HG03520 (cell line): ENCODE data around the gene SUN1.

Experiments
- ATAC-seq: cut with Tn5 transposase; IDR thresholded peaks from one replicate; pipeline ENCODE4 v1.9.1; 2021; ENCODE audit warnings: mild to moderate bottlenecking, moderate library complexity; ENCODE audit not compliant: unreplicated experiment

Gene SUN1

GRCh38 chr7:875476-876076 lies 43.3 kb downstream of the SUN1 start:
- no peak for ATAC-seq

- ATAC-seq = peak; percentile 63
Measured at GRCh38 chr7:876077-876971, 44.0 kb downstream of the SUN1 start, which contains the start of gene GET4. Gene GET4 (plus strand): TSS chr7:876554. CDS start chr7:876646, 92 bp downstream.

- ATAC-seq = peak; percentile 25
Measured at GRCh38 chr7:876972-877311, 44.7 kb downstream of the SUN1 start.

DNA sequence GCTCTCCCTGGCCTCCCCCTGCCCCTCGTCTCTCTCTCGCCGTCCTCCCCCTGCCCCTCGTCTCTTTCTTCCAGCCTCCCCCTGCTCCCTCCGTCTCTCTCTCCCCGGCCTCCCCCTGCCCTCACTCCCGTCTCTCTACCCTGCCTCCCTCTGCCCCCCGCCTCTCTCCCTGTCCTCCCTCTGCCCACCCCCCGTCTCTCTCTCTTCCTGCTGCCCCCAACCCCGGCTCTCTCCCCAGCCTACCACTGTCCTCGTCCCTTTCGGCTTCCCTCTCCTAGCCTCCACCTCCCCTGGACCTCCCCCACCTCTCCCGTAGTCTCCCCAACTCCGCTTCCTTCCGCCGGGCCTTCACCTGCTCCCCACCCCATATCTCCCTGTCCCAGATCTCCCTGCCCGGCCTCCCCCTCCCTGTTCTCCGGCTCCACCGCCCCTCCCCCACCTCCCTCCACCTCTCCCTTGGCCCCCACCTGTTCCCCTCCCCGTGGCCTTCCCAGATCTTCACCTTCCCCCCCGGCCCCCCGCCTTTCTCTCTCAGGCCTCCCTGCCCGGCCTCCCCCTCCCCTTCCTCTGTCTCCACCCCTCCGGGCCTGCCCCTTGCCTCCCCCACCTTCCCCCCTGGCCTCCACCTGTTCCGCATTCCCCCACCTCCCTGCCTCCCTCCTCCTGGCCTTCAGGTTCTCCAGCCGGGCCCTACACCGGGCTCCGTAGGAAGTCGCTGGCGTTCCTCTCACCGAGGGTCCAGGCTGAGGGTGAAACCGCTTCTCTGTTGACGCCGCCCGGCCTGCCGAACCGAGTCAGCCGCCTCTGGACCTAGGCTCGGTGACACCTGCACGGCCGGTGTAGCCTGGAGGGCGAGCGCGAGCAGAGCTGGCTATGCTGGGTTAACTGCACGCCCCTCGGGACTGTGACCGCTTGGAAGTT lies 45.3 kb downstream of the SUN1 start:
- no peak for ATAC-seq

DNA sequence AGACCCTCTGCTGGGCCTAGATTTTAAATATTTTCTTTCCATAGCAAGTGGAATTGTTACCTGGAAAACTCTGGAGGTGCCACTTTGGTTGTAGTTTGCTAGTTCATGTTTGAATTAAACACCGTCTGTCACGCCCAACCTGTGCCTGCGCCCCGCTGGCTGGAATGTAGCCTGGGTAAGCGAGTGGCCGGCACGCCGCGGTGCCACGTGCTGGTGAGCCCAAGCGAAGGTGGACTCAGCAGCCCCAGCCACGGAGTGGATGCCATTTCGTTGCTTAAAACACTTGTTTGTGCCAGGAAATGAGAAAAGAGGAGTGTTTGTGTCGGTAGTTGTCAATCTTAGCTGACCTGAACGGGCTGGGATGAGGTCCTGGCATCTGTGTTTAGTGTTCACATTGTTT lies 46.8 kb downstream of the SUN1 start:
- no peak for ATAC-seq

DNA sequence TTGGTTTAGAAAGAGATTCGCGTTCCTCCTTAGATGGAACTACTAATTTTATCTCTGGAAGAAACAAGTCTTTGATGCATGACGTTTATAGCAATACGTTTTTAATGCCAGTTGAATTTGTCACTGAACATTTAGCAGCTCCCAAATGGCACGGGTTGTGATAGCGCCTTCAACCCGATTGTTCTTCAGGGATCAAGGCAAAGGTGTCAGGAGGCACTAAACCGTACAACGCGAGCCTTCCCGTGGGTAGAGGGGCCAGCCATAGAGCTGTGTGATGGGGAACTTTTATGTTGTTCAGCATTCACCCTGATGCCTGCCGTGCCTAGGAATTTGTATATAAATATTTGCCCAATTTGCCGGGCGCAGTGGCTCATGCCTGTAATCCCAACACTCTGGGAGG lies 47.4 kb downstream of the SUN1 start:
- no peak for ATAC-seq

GRCh38 chr7:880450-880849 lies 48.2 kb downstream of the SUN1 start:
- no peak for ATAC-seq

DNA sequence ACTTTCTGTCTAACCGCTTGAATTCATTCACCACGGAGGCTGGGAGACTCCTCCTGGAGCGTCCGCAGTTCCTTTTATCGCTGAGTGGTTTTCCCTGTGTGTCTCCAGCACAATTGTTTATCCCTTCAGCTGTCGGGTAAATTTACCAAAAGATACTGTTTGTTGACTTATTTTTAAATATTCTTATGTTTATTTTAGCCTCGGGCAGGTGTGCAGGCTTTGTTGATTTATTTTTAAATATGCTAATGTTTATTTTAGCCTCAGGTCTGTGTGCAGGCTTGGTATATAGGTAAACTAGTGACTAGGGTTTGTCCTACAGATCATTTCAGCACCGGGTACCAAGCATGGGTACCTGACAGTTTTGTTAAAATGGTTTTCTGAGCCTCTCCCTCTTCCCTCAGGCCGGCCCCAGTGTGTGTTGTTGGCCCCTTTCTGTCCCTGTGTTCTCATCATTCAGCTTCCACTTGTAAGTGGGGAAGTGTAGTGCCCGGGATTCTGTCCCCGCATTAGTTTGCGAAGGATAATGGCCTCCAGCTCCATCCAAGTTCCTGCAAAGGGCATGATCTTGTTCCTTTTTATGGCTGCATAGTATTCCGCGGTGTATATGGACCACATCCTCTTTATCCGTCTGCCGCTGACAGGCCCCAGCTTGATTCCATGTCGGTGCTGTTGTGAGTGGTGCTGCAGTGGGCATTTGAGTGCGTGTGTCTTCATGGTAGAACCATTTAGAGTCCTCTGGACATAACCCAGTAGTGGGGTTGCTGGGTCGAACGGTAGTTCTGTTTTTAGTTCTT lies 49.4 kb downstream of the SUN1 start:
- no peak for ATAC-seq

- no peak for ATAC-seq
Measured at GRCh38 chr7:882336-883035, 50.2 kb downstream of the SUN1 start.

- ATAC-seq = no peak
Measured at GRCh38 chr7:883055-884021, 51.1 kb downstream of the SUN1 start.

- ATAC-seq = no peak
Measured at GRCh38 chr7:884191-885003, 52.1 kb downstream of the SUN1 start.

- ATAC-seq = no peak
Measured at GRCh38 chr7:885261-885892, 53.1 kb downstream of the SUN1 start.

- ATAC-seq = no peak
Measured at GRCh38 chr7:885893-886625, 53.8 kb downstream of the SUN1 start.

- no peak for ATAC-seq
Measured at GRCh38 chr7:886626-887487, 54.6 kb downstream of the SUN1 start.

DNA sequence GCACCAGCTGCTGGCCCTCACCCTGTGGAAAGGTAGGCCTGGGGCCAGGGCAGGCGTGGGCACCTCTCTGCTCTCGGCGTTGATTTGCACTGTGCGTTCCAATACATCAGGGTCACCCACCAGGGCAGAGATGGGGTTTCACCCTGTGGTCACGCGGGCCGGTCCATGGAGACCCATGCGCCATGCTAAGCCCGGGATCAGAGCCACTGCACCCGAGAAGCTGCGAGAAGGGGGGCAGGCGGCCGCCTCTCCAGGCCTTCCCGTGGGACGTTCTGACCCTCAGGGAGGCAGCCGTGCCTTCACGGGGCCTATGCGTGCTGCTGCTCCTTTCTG lies 55.2 kb downstream of the SUN1 start:
- ATAC-seq = no peak
